Activated naive CD4-positive, alpha-beta T cell treated with anti-CD3 and anti-CD28 coated beads, Interleukin-2, amount 50 U/mL, for 16 hours (primary cell): Measurements from ENCODE around the gene TOMM22.
A peak's percentile ranks its signal among the peaks of the same experiment; 100 is the strongest.
"Not testable (repeated sequence)": the region's sequence is repeated elsewhere in the genome, so short reads cannot be mapped to it uniquely, and the experiment has no call there.

Experiments used
- DNase-seq: peaks from one replicate; pipeline ENCODE4 v3.0.0-alpha.2; 2020

The TOMM22 gene

GRCh38 chr22:38681582-38682335, at the start of gene TOMM22:
TSS of gene TOMM22 (plus strand) at chr22:38681957. CDS start at chr22:38681979, 22 bp downstream.
- peak; percentile 84 for DNase-seq

DNA sequence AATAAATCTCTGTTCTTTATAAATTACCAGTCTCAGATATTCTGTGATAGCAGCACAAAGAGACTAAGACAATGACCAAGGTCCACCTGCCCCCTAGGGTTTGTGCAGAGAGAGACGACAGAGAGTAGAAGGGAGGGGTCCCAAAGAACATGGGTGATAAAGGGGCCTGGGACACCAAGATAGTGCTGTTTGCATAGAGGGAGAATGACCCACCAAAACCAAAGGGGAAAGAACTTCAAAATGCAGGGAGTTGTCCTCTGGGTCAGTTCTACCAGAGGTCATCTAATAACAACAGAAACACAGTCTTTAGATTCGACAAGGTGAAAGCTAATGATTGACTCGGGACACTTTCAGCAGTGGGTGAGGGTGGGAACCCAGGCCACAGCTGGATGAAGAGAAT, 49.2 kb upstream of the TOMM22 start:
- no peak for DNase-seq

DNA sequence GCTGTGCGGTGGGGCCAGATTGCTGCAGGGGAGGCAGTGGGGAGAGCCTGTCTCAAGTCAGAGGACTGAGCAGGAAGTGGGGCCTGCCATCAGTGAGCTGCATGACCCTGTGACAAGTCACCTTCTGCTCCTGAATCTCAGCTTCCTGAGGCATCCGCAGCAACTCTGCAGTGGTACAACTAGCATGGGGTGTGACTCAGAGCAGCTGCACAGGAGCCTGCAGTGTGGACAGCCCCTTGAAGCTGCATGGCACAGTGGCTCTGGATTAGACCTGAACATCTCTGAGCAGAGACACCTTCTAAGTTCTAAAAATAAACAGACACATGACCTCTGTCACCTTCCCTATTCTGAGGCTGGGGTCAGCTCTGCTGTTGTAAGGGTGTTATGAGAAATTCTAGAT, 43.5 kb upstream of the TOMM22 start:
- no peak for DNase-seq

DNA sequence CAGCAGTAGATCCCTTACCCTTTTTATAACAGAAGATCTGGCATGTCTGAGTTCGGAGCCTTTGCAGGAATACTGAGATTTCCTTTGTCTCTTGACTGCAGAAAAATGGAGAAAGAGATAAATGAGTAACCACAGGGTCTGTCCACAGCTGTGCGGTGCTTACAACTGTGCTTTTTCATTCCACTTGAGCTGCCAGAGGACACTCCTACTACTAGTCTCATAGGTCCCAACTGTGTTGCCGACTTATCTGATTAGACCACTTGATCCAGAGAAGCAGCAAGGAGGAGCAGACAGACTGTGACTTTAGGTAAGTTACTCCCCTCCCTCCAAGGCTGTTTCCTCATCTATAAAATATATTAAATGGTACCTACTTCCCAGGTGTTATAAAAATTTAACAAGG, 43.0 kb upstream of the TOMM22 start:
- DNase-seq = no peak

DNA sequence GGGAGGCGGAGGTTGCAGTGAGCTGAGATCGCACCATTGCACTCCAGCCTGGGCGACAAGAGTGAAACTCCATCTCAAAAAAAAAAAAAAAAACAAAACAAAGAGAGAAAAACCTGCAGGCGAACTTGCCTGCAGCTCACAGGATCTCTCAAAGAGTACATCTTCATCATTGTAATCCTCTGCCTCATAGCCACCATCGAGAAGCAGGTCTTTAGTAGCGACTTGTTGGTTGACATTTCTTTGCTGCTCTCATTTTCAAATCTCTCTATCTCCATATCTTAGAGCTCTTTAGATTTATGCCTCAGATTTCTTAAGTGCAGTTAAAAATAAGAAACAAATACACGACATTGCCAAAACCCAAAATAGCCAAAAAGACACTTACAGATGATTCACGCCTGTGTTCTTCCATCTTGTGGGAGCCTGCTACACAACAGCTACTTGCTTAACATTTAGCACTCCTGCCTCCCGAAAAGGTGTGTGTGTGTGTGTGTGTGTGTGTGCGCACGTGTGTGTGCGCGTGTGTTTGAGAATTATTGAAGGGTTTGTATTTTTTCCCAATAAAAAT, 40.2 kb upstream of the TOMM22 start:
- DNase-seq = no peak

DNA sequence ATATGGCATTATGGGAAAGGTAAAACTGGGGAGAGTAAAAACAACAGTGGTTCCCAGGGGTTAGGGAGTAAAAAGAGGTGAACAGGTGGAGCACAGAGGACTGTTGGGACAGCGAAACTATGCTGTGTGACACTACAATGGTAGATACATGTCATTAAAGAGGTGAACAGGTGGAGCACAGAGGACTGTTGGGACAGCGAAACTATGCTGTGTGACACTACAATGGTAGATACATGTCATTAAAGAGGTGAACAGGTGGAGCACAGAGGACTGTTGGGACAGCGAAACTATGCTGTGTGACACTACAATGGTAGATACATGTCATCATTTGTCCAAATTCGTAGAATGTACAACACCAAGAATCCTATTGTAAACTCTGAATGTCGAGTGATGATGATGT, 37.5 kb upstream of the TOMM22 start:
- not testable (repeated sequence) for DNase-seq

- no peak for DNase-seq
Observed at GRCh38 chr22:38645430-38645829, 36.3 kb upstream of the TOMM22 start.

DNA sequence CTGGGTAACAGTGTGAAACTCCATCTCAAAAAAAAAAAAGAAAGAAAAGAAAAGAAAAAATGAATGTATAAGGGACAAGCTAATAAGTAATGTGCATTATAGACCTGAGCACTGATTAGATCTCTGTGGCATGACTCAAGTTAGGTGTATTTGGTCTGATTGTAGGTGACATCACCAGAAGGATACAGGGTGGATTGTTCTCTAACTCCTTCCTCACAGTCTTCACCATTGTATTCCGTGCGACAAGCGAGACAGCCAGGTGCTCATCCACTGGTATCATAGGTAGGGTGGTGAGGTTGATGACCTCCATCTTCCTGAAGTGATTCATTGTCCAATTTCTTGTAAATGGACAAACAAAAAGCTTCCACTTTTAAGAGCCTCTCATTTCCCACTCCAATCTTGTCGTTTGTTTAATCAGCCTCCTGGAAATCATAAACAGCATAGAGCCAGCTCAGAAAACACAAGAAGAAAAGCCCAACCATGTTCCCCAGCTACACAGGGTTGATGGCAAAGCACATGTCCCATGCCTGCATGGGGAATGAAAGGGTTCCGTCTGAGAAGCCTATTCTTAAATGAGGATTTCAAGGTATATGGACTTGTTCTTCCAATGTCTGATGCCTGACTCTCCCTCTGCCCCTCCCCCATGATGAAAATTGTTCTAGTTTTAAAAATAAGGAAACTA, 31.8 kb upstream of the TOMM22 start:
- DNase-seq = no peak

DNA sequence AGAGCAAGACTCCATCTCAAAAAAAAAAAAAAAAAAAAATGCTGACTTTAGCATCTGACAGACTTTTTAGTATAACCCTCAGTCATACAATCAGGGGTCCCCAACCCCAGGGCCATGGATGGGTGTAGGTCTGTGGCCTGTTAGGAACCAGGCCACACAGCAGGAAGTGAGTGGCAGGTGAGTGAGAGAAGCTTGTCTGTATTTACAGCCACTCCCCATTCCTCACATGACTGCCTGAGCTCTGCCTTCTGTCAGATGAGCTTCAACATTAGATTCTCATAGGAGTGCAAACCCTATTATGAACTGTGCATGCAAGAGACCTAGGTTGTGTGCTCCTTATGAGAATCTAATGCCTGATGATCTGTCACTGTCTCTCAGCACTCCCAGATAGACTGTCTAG, 28.9 kb upstream of the TOMM22 start:
- no peak for DNase-seq

DNA sequence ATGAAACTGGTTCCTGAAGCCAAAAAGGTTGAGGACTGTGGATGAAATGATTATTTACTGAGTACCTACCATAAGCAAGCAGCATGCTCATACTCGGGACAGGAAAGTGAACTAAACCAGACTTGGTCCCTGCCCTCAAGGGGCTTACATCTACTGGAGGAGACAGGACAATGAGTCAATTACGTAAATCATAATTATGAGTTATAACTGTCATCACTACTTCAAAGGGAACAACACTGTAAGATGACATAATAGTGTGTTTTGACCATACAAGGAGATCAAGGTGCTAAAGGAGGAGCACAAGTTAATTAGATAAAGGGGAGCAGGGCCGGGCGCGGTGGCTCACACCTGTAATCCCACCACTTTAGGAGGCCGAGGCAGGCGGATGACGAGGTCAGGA, 28.0 kb upstream of the TOMM22 start:
- DNase-seq = no peak

GRCh38 chr22:38655519-38656255, 26.1 kb upstream of the TOMM22 start:
- DNase-seq = no peak

- peak; percentile 83 for DNase-seq
Observed at GRCh38 chr22:38656256-38657044, 25.3 kb upstream of the TOMM22 start, which contains the start of the genes CBY1 and FAM227A. TSS of gene CBY1 (plus strand) at chr22:38656638. CDS start at chr22:38668055, 11,417 bp downstream. TSS of gene FAM227A (minus strand) at chr22:38656392. CDS start at chr22:38650168, 6,224 bp downstream.

DNA sequence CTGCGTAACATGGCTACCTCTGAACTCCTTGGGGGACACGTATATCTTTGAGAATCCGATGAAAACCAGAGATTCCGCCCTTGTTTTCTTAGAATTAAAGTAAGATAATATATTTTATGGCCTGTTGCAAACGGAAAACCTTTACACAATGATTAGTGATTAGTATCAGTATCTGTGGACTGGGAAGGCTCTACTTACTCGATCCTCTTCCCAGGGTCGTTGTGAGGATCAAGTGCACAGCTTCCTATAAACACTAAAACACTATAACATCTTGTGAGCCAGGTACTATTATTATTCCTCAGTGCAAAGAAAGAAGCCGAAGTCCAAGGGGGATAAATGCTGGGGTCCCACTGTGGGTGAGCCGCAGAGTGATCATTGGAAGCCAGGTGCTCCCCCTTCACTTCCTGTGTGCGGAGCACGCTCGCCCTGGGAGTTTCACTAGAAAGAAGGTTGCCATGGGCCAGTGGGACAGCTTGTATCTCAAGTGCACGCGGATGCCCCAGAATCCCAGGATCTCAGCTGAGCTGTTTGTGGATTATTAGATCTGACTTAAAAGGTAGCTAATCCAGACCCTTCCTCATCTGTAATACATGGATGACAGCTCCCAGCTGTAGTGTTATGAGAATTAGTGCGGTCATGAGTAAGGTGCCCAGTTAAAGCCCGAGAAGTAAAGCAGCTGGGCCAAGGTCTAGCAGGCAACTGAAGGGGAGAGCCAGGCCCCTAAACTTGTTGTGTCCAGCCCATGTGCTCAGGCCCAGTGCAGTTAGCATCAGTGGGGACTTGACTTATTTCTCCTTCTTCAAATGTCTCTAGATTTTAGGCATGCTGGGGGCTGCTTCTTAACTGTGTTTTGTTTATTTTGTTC, 24.5 kb upstream of the TOMM22 start:
- peak; percentile 29 for DNase-seq

DNA sequence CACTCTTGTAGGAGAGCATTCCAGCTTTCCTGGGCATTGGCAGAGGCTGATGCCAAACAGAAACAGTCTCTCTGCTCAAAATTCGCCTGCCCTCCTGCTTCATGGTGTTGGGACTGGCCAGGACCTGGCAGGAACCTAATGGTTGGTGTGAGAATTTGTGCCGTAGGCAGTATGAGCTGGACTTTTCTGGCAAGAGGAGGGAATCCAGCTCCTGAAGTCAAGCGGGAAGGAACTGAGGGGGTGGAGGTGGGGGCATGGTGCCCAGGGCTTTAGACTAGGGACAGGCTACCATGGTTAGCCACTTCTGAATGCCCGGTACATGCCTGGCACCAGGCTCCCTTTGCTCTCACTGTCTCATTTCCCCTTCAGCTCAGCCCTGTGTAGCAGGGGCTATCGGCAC, 6.9 kb upstream of the TOMM22 start:
- DNase-seq = no peak

- DNase-seq = no peak
Observed at GRCh38 chr22:38675833-38676232, 5.9 kb upstream of the TOMM22 start.

DNA sequence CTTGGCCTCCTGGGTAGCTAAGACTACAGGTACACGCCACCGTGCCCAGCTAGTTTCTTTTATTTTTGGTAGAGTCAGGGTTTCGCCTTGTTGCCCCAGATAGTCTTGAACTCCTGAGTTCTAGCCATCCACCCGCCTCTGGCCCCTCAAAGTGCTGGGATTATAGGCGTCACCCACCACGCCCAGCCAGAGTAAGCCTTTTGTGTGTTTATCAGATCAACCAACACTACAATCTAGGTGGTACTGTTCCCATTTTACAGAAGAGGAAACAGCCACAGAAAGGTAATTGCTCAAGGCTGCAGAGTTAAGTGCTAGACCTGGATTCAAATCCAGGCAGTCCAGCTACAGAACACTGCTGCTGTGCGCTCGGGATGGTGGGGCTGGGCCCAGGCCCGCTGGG, 3.1 kb downstream of the TOMM22 start:
- no peak for DNase-seq

DNA sequence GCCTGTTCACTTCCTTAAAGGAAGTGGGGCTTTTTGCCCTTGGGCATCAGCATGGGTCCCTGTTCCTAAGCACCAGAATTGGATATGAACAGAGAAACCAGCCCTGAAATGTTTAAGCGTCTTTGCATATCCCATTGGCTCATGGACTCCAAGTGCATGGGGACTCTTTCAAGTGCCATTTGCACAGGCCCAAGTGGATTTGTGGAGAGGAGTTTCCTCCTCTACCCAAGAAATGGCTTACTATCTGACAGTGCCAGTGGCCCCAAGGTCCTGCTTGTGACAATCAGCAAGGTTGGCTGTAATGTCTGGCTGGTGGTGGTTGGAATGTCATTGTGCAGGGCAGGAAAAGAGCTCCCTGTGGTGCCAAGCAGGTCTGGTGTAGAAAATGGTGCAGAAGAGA, 4.0 kb downstream of the TOMM22 start:
- no peak for DNase-seq

GRCh38 chr22:38689651-38690050, 7.9 kb downstream of the TOMM22 start:
- no peak for DNase-seq

DNA sequence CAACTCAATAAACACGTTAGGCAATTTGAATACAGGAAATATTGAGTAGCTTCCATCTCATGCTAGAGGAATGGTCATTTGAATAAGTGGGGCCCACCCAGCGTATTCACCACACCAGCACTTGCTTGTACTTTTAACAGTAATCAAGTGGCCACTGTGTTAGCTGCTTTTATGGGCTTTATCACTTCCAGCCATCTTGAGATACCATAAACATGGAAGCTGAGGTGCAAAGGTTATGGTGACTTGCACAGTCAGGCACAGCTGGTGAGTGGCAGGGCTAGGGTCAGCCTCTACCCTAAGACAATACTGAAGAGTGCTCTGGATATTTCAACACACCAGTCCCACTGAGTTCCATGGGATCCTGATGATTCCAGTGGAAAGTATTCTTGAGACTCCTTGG, 12.3 kb downstream of the TOMM22 start:
- DNase-seq = no peak

- no peak for DNase-seq
Observed at GRCh38 chr22:38694940-38695339, 13.2 kb downstream of the TOMM22 start.
